GM18526 (cell line): ENCODE measurements around the gene CCSER1.

Experiments used
- POLR2A ChIP-seq: IDR thresholded peaks from 3 replicates; pipeline ENCODE4 v1.6.1; 2011; ENCODE audit not compliant: insufficient read length; ENCODE audit errors: extremely low read depth

CCSER1 gene

GRCh38 chr4:90883519-90883918 lies 756.3 kb downstream of the CCSER1 start:
- TF ChIP-seq POLR2A: no peak

GRCh38 chr4:90888571-90888970 lies 761.4 kb downstream of the CCSER1 start:
- no peak for TF ChIP-seq POLR2A

- TF ChIP-seq POLR2A: no peak
Observed at GRCh38 chr4:90889171-90889570, 762.0 kb downstream of the CCSER1 start.

GRCh38 chr4:90904021-90904420 lies 776.8 kb downstream of the CCSER1 start:
- TF ChIP-seq POLR2A: no peak

GRCh38 chr4:90906239-90906638 lies 779.0 kb downstream of the CCSER1 start:
- no peak for TF ChIP-seq POLR2A

GRCh38 chr4:90922174-90922573 lies 795.0 kb downstream of the CCSER1 start:
- no peak for TF ChIP-seq POLR2A

- TF ChIP-seq POLR2A: no peak
Observed at GRCh38 chr4:90926957-90927356, 799.8 kb downstream of the CCSER1 start.

- no peak for TF ChIP-seq POLR2A
Observed at GRCh38 chr4:90943311-90943710, 816.1 kb downstream of the CCSER1 start.

- no peak for TF ChIP-seq POLR2A
Observed at GRCh38 chr4:90946945-90947344, 819.8 kb downstream of the CCSER1 start.

GRCh38 chr4:90950385-90950841 lies 823.2 kb downstream of the CCSER1 start:
- TF ChIP-seq POLR2A: no peak

- TF ChIP-seq POLR2A: no peak
Observed at GRCh38 chr4:90951037-90951436, 823.8 kb downstream of the CCSER1 start.

- TF ChIP-seq POLR2A: no peak
Observed at GRCh38 chr4:90958256-90958895, 831.2 kb downstream of the CCSER1 start.

GRCh38 chr4:90960433-90960832 lies 833.2 kb downstream of the CCSER1 start:
- no peak for TF ChIP-seq POLR2A

GRCh38 chr4:90960840-90961239 lies 833.6 kb downstream of the CCSER1 start:
- TF ChIP-seq POLR2A: no peak

- TF ChIP-seq POLR2A: no peak
Observed at GRCh38 chr4:90970021-90970420, 842.8 kb downstream of the CCSER1 start.

GRCh38 chr4:90977726-90978125 lies 850.5 kb downstream of the CCSER1 start:
- TF ChIP-seq POLR2A: no peak

GRCh38 chr4:90979556-90979955 lies 852.4 kb downstream of the CCSER1 start:
- TF ChIP-seq POLR2A: no peak
